Measurements from ENCODE around the gene ADAMTS4.

Gene ADAMTS4

DNA sequence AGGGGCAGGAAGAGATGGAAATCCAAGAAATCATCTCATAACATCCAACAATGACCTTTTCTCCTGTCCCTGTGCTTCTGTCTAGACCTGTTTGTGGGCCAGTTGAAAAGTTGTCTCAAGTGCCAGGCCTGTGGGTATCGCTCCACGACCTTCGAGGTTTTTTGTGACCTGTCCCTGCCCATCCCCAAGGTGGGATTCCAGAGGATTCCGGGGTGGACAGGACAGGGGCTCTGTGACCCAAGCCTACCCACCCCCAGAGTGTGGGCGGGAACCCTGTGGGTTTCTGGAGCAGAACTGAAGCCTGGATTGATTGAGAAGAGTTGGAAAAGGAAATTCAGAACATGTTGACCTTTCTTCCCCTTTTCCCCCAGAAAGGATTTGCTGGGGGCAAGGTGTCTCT, 35.1 kb downstream of the ADAMTS4 start:
- H3K4me1 ChIP-seq (ENCODE audit: control insufficient read depth in 1 of 2, insufficient read depth in 2 of 2, low read length in 2 of 2): peaks cover 17 to 18% of the 10 kb centered on the region in 2 experiments
- H3K9ac ChIP-seq (ENCODE audit: low read length): no peak overlapping the region
- peaks cover 24 to 40% of the 10 kb centered on the region in 2 experiments for H3K36me3 ChIP-seq (ENCODE audit: control insufficient read depth in 1 of 2, insufficient read depth in 2 of 2, low read length in 2 of 2)
- no peak overlapping the region for H2BK5ac ChIP-seq (ENCODE audit: low read depth, low read length, poor library complexity)
- DNase-seq: no peak
- no peak overlapping the region for H4K8ac ChIP-seq (ENCODE audit: low read depth, low read length)
- peaks cover 7% of the 10 kb centered on the region for H3K79me1 ChIP-seq (ENCODE audit: low read length)
- H3K4me3 ChIP-seq (ENCODE audit: low read depth, low read length): no peak overlapping the region
- H3K23ac ChIP-seq (ENCODE audit: low read length): no peak overlapping the region
- no peak overlapping the region for H4K12ac ChIP-seq (ENCODE audit: low read depth, low read length)
- no peak overlapping the region for H2AFZ ChIP-seq (ENCODE audit: insufficient read depth, low read length, poor library complexity)
- no peak overlapping the region for H3K4me2 ChIP-seq (ENCODE audit: low read length)
- peaks cover 2% of the 10 kb centered on the region for H3K9me3 ChIP-seq (ENCODE audit: insufficient read depth, low read depth, low read length)
- H4K91ac ChIP-seq (ENCODE audit: low read depth, low read length): no peak overlapping the region
- no peak overlapping the region for H3K18ac ChIP-seq (ENCODE audit: low read length)
- H2AK5ac ChIP-seq (ENCODE audit: low read length): no peak overlapping the region
- H3K27me3 ChIP-seq (ENCODE audit: insufficient read depth, low read length): no peaks in the 10 kb centered on the region
- H2BK12ac ChIP-seq (ENCODE audit: low read length): no peak overlapping the region
- H3K14ac ChIP-seq (ENCODE audit: low read length): no peak overlapping the region
- H3K27ac ChIP-seq (ENCODE audit: low read depth, low read length): no peak overlapping the region
- no CpG with 5 or more reads among the region's 5 CpGs for WGBS (ENCODE audit: extremely low coverage, insufficient coverage, insufficient read length)
- H2BK120ac ChIP-seq (ENCODE audit: insufficient read depth, low read length, poor library complexity): no peak overlapping the region
- no peak overlapping the region for H3K4ac ChIP-seq (ENCODE audit: low read depth, low read length)
- H3K79me2 ChIP-seq (ENCODE audit: control insufficient read depth, insufficient read depth, low read length, poor library complexity): peaks cover 8% of the 10 kb centered on the region

DNA sequence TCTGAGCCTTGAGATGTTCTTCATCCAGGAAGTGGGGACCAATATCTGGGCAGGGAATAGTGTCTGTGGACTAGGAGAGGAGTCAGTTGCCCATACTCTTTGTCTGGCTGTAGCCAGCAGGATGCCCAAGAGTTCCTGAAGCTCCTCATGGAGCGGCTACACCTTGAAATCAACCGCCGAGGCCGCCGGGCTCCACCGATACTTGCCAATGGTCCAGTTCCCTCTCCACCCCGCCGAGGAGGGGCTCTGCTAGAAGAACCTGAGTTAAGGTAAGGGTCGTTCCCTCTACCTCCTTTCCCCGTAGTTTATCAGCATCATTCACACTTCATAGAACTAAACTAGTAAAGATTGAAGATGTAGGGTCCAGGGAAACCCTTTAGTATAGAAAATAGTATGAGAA, 36.0 kb downstream of the ADAMTS4 start:
- no peak overlapping the region for H3K23ac ChIP-seq (ENCODE audit: low read length)
- DNase-seq: no peak
- peaks cover 17 to 19% of the 10 kb centered on the region in 2 experiments for H3K4me1 ChIP-seq (ENCODE audit: control insufficient read depth in 1 of 2, insufficient read depth in 2 of 2, low read length in 2 of 2)
- H3K4me3 ChIP-seq (ENCODE audit: low read depth, low read length): no peak overlapping the region
- H2BK120ac ChIP-seq (ENCODE audit: insufficient read depth, low read length, poor library complexity): no peak overlapping the region
- H2AK5ac ChIP-seq (ENCODE audit: low read length): no peak overlapping the region
- H3K27ac ChIP-seq (ENCODE audit: low read depth, low read length): no peak overlapping the region
- H3K4me2 ChIP-seq (ENCODE audit: low read length): no peak overlapping the region
- no CpG with 5 or more reads among the region's 10 CpGs for WGBS (ENCODE audit: extremely low coverage, insufficient coverage, insufficient read length)
- H3K14ac ChIP-seq (ENCODE audit: low read length): no peak overlapping the region
- H2BK12ac ChIP-seq (ENCODE audit: low read length): no peak overlapping the region
- H3K79me2 ChIP-seq (ENCODE audit: control insufficient read depth, insufficient read depth, low read length, poor library complexity): peaks cover 8% of the 10 kb centered on the region
- H3K9me3 ChIP-seq (ENCODE audit: insufficient read depth, low read depth, low read length): peaks cover 2% of the 10 kb centered on the region
- H4K12ac ChIP-seq (ENCODE audit: low read depth, low read length): no peak overlapping the region
- H2AFZ ChIP-seq (ENCODE audit: insufficient read depth, low read length, poor library complexity): no peak overlapping the region
- no peaks in the 10 kb centered on the region for H3K27me3 ChIP-seq (ENCODE audit: insufficient read depth, low read length)
- H3K4ac ChIP-seq (ENCODE audit: low read depth, low read length): no peak overlapping the region
- H3K9ac ChIP-seq (ENCODE audit: low read length): no peak overlapping the region
- no peak overlapping the region for H4K8ac ChIP-seq (ENCODE audit: low read depth, low read length)
- H3K79me1 ChIP-seq (ENCODE audit: low read length): peaks cover 7% of the 10 kb centered on the region
- peaks cover 25 to 50% of the 10 kb centered on the region in 2 experiments for H3K36me3 ChIP-seq (ENCODE audit: control insufficient read depth in 1 of 2, insufficient read depth in 2 of 2, low read length in 2 of 2)
- no peak overlapping the region for H3K18ac ChIP-seq (ENCODE audit: low read length)
- H4K91ac ChIP-seq (ENCODE audit: low read depth, low read length): no peak overlapping the region
- no peak overlapping the region for H2BK5ac ChIP-seq (ENCODE audit: low read depth, low read length, poor library complexity)

DNA sequence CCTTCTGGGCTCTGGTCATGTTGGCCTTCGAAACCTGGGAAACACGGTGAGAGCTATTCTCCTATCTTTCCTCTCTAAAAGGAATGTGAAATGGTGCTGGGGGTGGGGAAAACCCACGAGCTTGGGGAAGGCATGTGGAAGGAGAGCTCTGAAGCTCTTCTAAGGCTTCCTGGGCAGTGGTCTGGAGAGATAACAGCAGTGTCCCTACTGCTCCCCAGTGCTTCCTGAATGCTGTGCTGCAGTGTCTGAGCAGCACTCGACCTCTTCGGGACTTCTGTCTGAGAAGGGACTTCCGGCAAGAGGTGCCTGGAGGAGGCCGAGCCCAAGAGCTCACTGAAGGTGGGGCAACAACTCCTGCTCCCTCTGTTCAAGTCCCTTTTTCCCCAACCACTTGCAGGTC, 36.8 kb downstream of the ADAMTS4 start:
- no peak overlapping the region for H2BK5ac ChIP-seq (ENCODE audit: low read depth, low read length, poor library complexity)
- H3K23ac ChIP-seq (ENCODE audit: low read length): no peak overlapping the region
- no peak for DNase-seq
- H2AK5ac ChIP-seq (ENCODE audit: low read length): no peak overlapping the region
- H3K4me2 ChIP-seq (ENCODE audit: low read length): no peak overlapping the region
- H3K4me3 ChIP-seq (ENCODE audit: low read depth, low read length): no peak overlapping the region
- peaks cover 7% of the 10 kb centered on the region for H3K79me1 ChIP-seq (ENCODE audit: low read length)
- H3K9me3 ChIP-seq (ENCODE audit: insufficient read depth, low read depth, low read length): peaks cover 2% of the 10 kb centered on the region
- no peak overlapping the region for H4K8ac ChIP-seq (ENCODE audit: low read depth, low read length)
- no peak overlapping the region for H3K27ac ChIP-seq (ENCODE audit: low read depth, low read length)
- H3K14ac ChIP-seq (ENCODE audit: low read length): no peak overlapping the region
- H3K79me2 ChIP-seq (ENCODE audit: control insufficient read depth, insufficient read depth, low read length, poor library complexity): peaks cover 8% of the 10 kb centered on the region
- no peak overlapping the region for H4K91ac ChIP-seq (ENCODE audit: low read depth, low read length)
- H3K4ac ChIP-seq (ENCODE audit: low read depth, low read length): no peak overlapping the region
- H3K36me3 ChIP-seq (ENCODE audit: control insufficient read depth in 1 of 2, insufficient read depth in 2 of 2, low read length in 2 of 2): peaks cover 25 to 54% of the 10 kb centered on the region in 2 experiments
- no peak overlapping the region for H2BK12ac ChIP-seq (ENCODE audit: low read length)
- H3K27me3 ChIP-seq (ENCODE audit: insufficient read depth, low read length): no peaks in the 10 kb centered on the region
- no CpG with 5 or more reads among the region's 7 CpGs for WGBS (ENCODE audit: extremely low coverage, insufficient coverage, insufficient read length)
- peaks cover 14 to 16% of the 10 kb centered on the region in 2 experiments for H3K4me1 ChIP-seq (ENCODE audit: control insufficient read depth in 1 of 2, insufficient read depth in 2 of 2, low read length in 2 of 2)
- no peak overlapping the region for H2BK120ac ChIP-seq (ENCODE audit: insufficient read depth, low read length, poor library complexity)
- H3K9ac ChIP-seq (ENCODE audit: low read length): no peak overlapping the region
- no peak overlapping the region for H2AFZ ChIP-seq (ENCODE audit: insufficient read depth, low read length, poor library complexity)
- no peak overlapping the region for H4K12ac ChIP-seq (ENCODE audit: low read depth, low read length)
- no peak overlapping the region for H3K18ac ChIP-seq (ENCODE audit: low read length)

DNA sequence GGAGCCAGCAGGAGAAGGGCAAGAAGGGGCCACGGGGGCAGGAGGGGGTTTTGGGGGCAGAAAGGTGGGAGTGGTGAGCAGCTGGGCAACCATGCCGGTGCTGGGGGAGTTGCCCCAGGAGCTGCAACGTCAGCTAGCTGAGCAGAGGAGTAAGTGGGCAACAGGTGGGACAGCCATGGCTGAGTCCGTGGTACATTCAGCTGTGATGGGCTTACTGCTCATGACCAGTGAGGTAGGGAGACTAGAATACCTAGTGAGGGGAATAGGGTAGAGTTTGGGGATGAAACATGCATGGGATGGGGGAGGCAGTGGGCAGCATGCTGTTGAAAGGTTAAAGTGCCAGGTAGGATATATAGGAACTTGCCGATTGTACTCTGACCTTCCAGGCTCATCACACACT, 37.2 kb downstream of the ADAMTS4 start:
- no peak overlapping the region for H2AK5ac ChIP-seq (ENCODE audit: low read length)
- H3K27ac ChIP-seq (ENCODE audit: low read depth, low read length): no peak overlapping the region
- H3K4me3 ChIP-seq (ENCODE audit: low read depth, low read length): no peak overlapping the region
- H3K79me2 ChIP-seq (ENCODE audit: control insufficient read depth, insufficient read depth, low read length, poor library complexity): peaks cover 8% of the 10 kb centered on the region
- no peak for DNase-seq
- H4K91ac ChIP-seq (ENCODE audit: low read depth, low read length): no peak overlapping the region
- no peak overlapping the region for H3K4me2 ChIP-seq (ENCODE audit: low read length)
- H4K8ac ChIP-seq (ENCODE audit: low read depth, low read length): no peak overlapping the region
- H3K4ac ChIP-seq (ENCODE audit: low read depth, low read length): no peak overlapping the region
- H3K4me1 ChIP-seq (ENCODE audit: control insufficient read depth in 1 of 2, insufficient read depth in 2 of 2, low read length in 2 of 2): peaks cover 11 to 14% of the 10 kb centered on the region in 2 experiments
- no peak overlapping the region for H3K18ac ChIP-seq (ENCODE audit: low read length)
- no peak overlapping the region for H2AFZ ChIP-seq (ENCODE audit: insufficient read depth, low read length, poor library complexity)
- H3K27me3 ChIP-seq (ENCODE audit: insufficient read depth, low read length): no peaks in the 10 kb centered on the region
- no peak overlapping the region for H4K12ac ChIP-seq (ENCODE audit: low read depth, low read length)
- H3K79me1 ChIP-seq (ENCODE audit: low read length): peaks cover 7% of the 10 kb centered on the region
- no peak overlapping the region for H3K9ac ChIP-seq (ENCODE audit: low read length)
- H2BK5ac ChIP-seq (ENCODE audit: low read depth, low read length, poor library complexity): no peak overlapping the region
- H3K9me3 ChIP-seq (ENCODE audit: insufficient read depth, low read depth, low read length): peaks cover 2% of the 10 kb centered on the region
- H3K14ac ChIP-seq (ENCODE audit: low read length): no peak overlapping the region
- no peak overlapping the region for H3K23ac ChIP-seq (ENCODE audit: low read length)
- no peak overlapping the region for H2BK120ac ChIP-seq (ENCODE audit: insufficient read depth, low read length, poor library complexity)
- H3K36me3 ChIP-seq (ENCODE audit: control insufficient read depth in 1 of 2, insufficient read depth in 2 of 2, low read length in 2 of 2): peaks cover 28 to 57% of the 10 kb centered on the region in 2 experiments
- WGBS (ENCODE audit: extremely low coverage, insufficient coverage, insufficient read length): no CpG with 5 or more reads among the region's 5 CpGs
- no peak overlapping the region for H2BK12ac ChIP-seq (ENCODE audit: low read length)
